Measurements from ENCODE around the gene APOM.

- TF ChIP-seq CTCF (conservative IDR thresholded peaks at IDR 0.05; ENCODE audit: low read length) (no peak), EZH2phosphoT487 (IDR thresholded peaks at IDR 0.05; ENCODE audit: borderline replicate concordance, low read depth, low read length) (no peak)
Observed at GRCh38 chr6:31691078-31691463, 35.4 kb downstream of the APOM start.
